Posterior cingulate gyrus (tissue), 11 donors: ENCODE measurements around the gene IL17RE.
"Not testable (repeated sequence)": the region's sequence is repeated elsewhere in the genome, so short reads cannot be mapped to it uniquely, and the experiment has no call there.

Experiments
- DNase-seq, 10 donors: peaks; one replicate each; pipeline versions ENCODE4 v3.0.0 to v3.0.0-alpha.2; 2020 to 2021; ENCODE audit warnings: mixed read lengths in 3 of 10
- intact Hi-C: fragments of 100-400 bp; cut with DNase I; formaldehyde crosslinking; loops from one replicate; pipeline ENCODE4 v1.15.1; 2023

The IL17RE gene

GRCh38 chr3:9902372-9903237 lies at the start of gene IL17RE:
Gene IL17RE (plus strand): TSS chr3:9902848. CDS start chr3:9902933, 85 bp downstream.
- DNase-seq = no peak
- intact Hi-C loops = no loop called here

- DNase-seq = peak in 2 of 10 donors; percentile 12 to 16
- intact Hi-C loops = not testable (repeated sequence)
These were observed 48.2 kb upstream of the IL17RE start for GRCh38 chr3:9854291-9854940.

GRCh38 chr3:9855594-9855993 lies 47.1 kb upstream of the IL17RE start:
- intact Hi-C loops = no loop called here
- DNase-seq = peak in 2 of 10 donors; percentile 15 to 22

- DNase-seq = peak in 1 of 10 donors; percentile 45
- intact Hi-C loops = no loop called here
These were observed 43.1 kb upstream of the IL17RE start for GRCh38 chr3:9859530-9860025.

GRCh38 chr3:9861201-9861600 lies 41.4 kb upstream of the IL17RE start:
- DNase-seq = peak in 1 of 10 donors; percentile 33
- intact Hi-C loops = no loop called here

- peak in 2 of 10 donors; percentile 37 to 48 for DNase-seq
- intact Hi-C loops = no loop called here
These were observed 41.0 kb upstream of the IL17RE start for GRCh38 chr3:9861626-9862130.

- intact Hi-C loops = no loop called here
- no peak for DNase-seq
These were observed 40.1 kb upstream of the IL17RE start for GRCh38 chr3:9862391-9863057.

GRCh38 chr3:9863058-9863772 lies 39.4 kb upstream of the IL17RE start:
- peak in 1 of 10 donors; percentile 72 for DNase-seq
- intact Hi-C loops = no loop called here

GRCh38 chr3:9864200-9864927 lies 38.3 kb upstream of the IL17RE start:
- DNase-seq = peak in 9 of 10 donors; percentile 12 to 85 (median 39)
- intact Hi-C loops = no loop called here

GRCh38 chr3:9865125-9865637 lies 37.5 kb upstream of the IL17RE start:
- DNase-seq = peak in 1 of 10 donors; percentile 62
- intact Hi-C loops = not testable (repeated sequence)

GRCh38 chr3:9866639-9867038 lies 36.0 kb upstream of the IL17RE start:
- DNase-seq = no peak
- intact Hi-C loops = no loop called here

- DNase-seq = no peak
- intact Hi-C loops = no loop called here
These were observed 35.5 kb upstream of the IL17RE start for GRCh38 chr3:9867106-9867505.

GRCh38 chr3:9869955-9870354 lies 32.7 kb upstream of the IL17RE start:
- no peak for DNase-seq
- intact Hi-C loops = no loop called here

GRCh38 chr3:9870978-9871377 lies 31.7 kb upstream of the IL17RE start:
- no peak for DNase-seq
- intact Hi-C loops = no loop called here

GRCh38 chr3:9872067-9872466 lies 30.6 kb upstream of the IL17RE start:
- intact Hi-C loops, DNase-seq: not testable (repeated sequence)

- intact Hi-C loops = no loop called here
- DNase-seq = no peak
These were observed 27.2 kb upstream of the IL17RE start for GRCh38 chr3:9875448-9875847.

- DNase-seq, intact Hi-C loops: not testable (repeated sequence)
These were observed 26.4 kb upstream of the IL17RE start for GRCh38 chr3:9876255-9876654.

GRCh38 chr3:9876991-9877390 lies 25.7 kb upstream of the IL17RE start:
- no peak for DNase-seq
- intact Hi-C loops = no loop called here

- intact Hi-C loops = no loop called here
- no peak for DNase-seq
These were observed 23.9 kb upstream of the IL17RE start for GRCh38 chr3:9878700-9879099.
